ENCODE measurements around the gene MAP3K19. TPM values are rescaled to one million over a fixed set of nuclear protein-coding genes. Genes with fewer than 3 reads are reported as not detected.
"Not testable (repeated sequence)": the region's sequence is repeated elsewhere in the genome, so short reads cannot be mapped to it uniquely, and the experiment has no call there.

Gene MAP3K19
- total RNA-seq, 1 donor from 2014 or later: not detected

- H3K9me3 ChIP-seq (replicated peaks): peaks cover 12% of the 10 kb centered on the region
- H3K4me3 ChIP-seq: no peak overlapping the region
- no peaks in the 10 kb centered on the region for H3K27me3 ChIP-seq (ENCODE audit: low read depth)
- peaks cover 42% of the 10 kb centered on the region for H3K36me3 ChIP-seq
- H3K4me1 ChIP-seq: peaks cover 12% of the 10 kb centered on the region
- TF ChIP-seq CTCF (IDR thresholded peaks at IDR 0.05; ENCODE audit: borderline replicate concordance): no peak
- DNase-seq: no peak
- intact Hi-C loops (cut with micrococcal nuclease): no loop called here
- no peak overlapping the region for H3K27ac ChIP-seq (replicated peaks)
These were observed 45.9 kb upstream of the MAP3K19 start for GRCh38 chr2:135093193-135093592.

GRCh38 chr2:135091681-135092080, 44.4 kb upstream of the MAP3K19 start:
- Histone ChIP-seq H3K4me3 (no peak overlapping the region), H3K4me1 (peaks cover 12% of the 10 kb centered on the region), H3K9me3 (replicated peaks) (peaks cover 12% of the 10 kb centered on the region), H3K27me3 (ENCODE audit: low read depth) (no peaks in the 10 kb centered on the region), H3K27ac (replicated peaks) (no peak overlapping the region), H3K36me3 (peaks cover 42% of the 10 kb centered on the region)
- intact Hi-C loops (cut with micrococcal nuclease): no loop called here
- DNase-seq: no peak
- no peak for TF ChIP-seq CTCF (IDR thresholded peaks at IDR 0.05; ENCODE audit: borderline replicate concordance)

- H3K36me3 ChIP-seq: peaks cover 29% of the 10 kb centered on the region
- peaks cover 12% of the 10 kb centered on the region for H3K9me3 ChIP-seq (replicated peaks)
- DNase-seq; H3K27me3 ChIP-seq (ENCODE audit: low read depth); H3K27ac ChIP-seq (replicated peaks); H3K4me3 ChIP-seq; intact Hi-C loops (cut with micrococcal nuclease): not testable (repeated sequence)
- peaks cover 22% of the 10 kb centered on the region for H3K4me1 ChIP-seq
These were observed 42.4 kb upstream of the MAP3K19 start for GRCh38 chr2:135089597-135089996.

- no peak for TF ChIP-seq CTCF (IDR thresholded peaks at IDR 0.05; ENCODE audit: borderline replicate concordance)
- no peaks in the 10 kb centered on the region for H3K27me3 ChIP-seq (ENCODE audit: low read depth)
- DNase-seq: no peak
- H3K9me3 ChIP-seq (replicated peaks): peaks cover 12% of the 10 kb centered on the region
- H3K4me1 ChIP-seq: peaks cover 17% of the 10 kb centered on the region
- no peak overlapping the region for H3K4me3 ChIP-seq
- intact Hi-C loops (cut with micrococcal nuclease): no loop called here
- no peak overlapping the region for H3K27ac ChIP-seq (replicated peaks)
- peaks cover 14% of the 10 kb centered on the region for H3K36me3 ChIP-seq
These were observed 39.0 kb upstream of the MAP3K19 start for GRCh38 chr2:135086222-135086621.

- Histone ChIP-seq H3K4me3 (no peak overlapping the region), H3K4me1 (peaks cover 15% of the 10 kb centered on the region), H3K27me3 (ENCODE audit: low read depth) (no peaks in the 10 kb centered on the region), H3K9me3 (replicated peaks) (no peaks in the 10 kb centered on the region), H3K36me3 (peaks cover 21% of the 10 kb centered on the region), H3K27ac (replicated peaks) (no peak overlapping the region)
- no peak for TF ChIP-seq CTCF (IDR thresholded peaks at IDR 0.05; ENCODE audit: borderline replicate concordance)
- no peak for DNase-seq
- intact Hi-C loops (cut with micrococcal nuclease): no loop called here
These were observed 31.2 kb upstream of the MAP3K19 start for GRCh38 chr2:135078417-135078816.

GRCh38 chr2:135076556-135076955, 29.3 kb upstream of the MAP3K19 start:
- no peak for DNase-seq
- TF ChIP-seq CTCF (IDR thresholded peaks at IDR 0.05; ENCODE audit: borderline replicate concordance): no peak

More at GRCh38 chr2:135076556-135076955, 29.3 kb upstream of the MAP3K19 start:
- H3K4me1 ChIP-seq: peaks cover 15% of the 10 kb centered on the region
- intact Hi-C loops (cut with micrococcal nuclease): no loop called here
- peaks cover 10% of the 10 kb centered on the region for H3K36me3 ChIP-seq
- H3K27ac ChIP-seq (replicated peaks): no peak overlapping the region
- H3K4me3 ChIP-seq: no peak overlapping the region
- H3K9me3 ChIP-seq (replicated peaks): peaks cover 13% of the 10 kb centered on the region
- H3K27me3 ChIP-seq (ENCODE audit: low read depth): no peaks in the 10 kb centered on the region
